Pancreas (tissue), 10 donors: ENCODE measurements around the gene C2orf68. TPM values are rescaled to one million over a fixed set of nuclear protein-coding genes. Genes with fewer than 3 reads are reported as not detected.

ENCODE experiments used
- ATAC-seq, 4 donors: fragments of 200-7000 bp; cut with Tn5 transposase; one replicate each; pipeline versions ENCODE4 v1.8.0 to v1.9.1; 2020; ENCODE audit warnings: mild to moderate bottlenecking in 4 of 4, moderate library complexity in 4 of 4
- DNase-seq, 6 donors: peaks; one replicate each; pipeline ENCODE4 v3.0.0-alpha.2; 2020
- FAIRE-seq: peaks from 2 replicates; lab custom pipeline; 2012; peaks lifted over from hg19 to GRCh38; lab: Jason Lieb, UNC
- H3K27ac ChIP-seq, 4 donors: fragments of 200-600 bp; sonication (generic); 1 replicate in 3 of 4; 2 replicates in 1 of 4; pipeline versions ENCODE4 v1.5.0 to v1.8.0; 2020
- H3K27me3 ChIP-seq, 4 donors: fragments of 200-600 bp; one replicate each; pipeline ENCODE4 v1.8.0; 2021
- H3K36me3 ChIP-seq, 3 donors: fragments of 200-600 bp; sonication (generic) in 1 of 3; one replicate each; pipeline versions ENCODE4 v1.5.0 to v1.8.0; 2020 to 2021
- H3K4me1 ChIP-seq, 3 donors: fragments of 200-600 bp; one replicate each; pipeline ENCODE4 v1.8.0; 2021
- H3K4me3 ChIP-seq, 4 donors: fragments of 200-600 bp; sonication (generic) in 2 of 4; one replicate each; pipeline versions ENCODE4 v1.5.0 to v1.8.0; 2020 to 2021
- H3K9me3 ChIP-seq, 4 donors: fragments of 200-600 bp; one replicate each; pipeline ENCODE4 v1.8.0; 2021
- CTCF ChIP-seq, 4 donors: fragments of 200-600 bp; sonication (generic) in 3 of 4; IDR thresholded peaks; one replicate each; pipeline versions ENCODE4 v1.5.0 to v1.8.0; 2021; ENCODE audit warnings: antibody characterized with exemption in 4 of 4
- WGBS, 2 donors: extraction: QIAGEN DNeasy Blood & Tissue Kit; methylation state at CpG; one replicate each; pipeline ENCODE4 v1.1.7; 2013; 5-methylcytosine and 5-hydroxymethylcytosine counted together
- intact Hi-C, 3 donors: fragments of 100-400 bp; cut with DNase I; formaldehyde crosslinking; loops; one replicate each; pipeline versions ENCODE4 v1.11.1 to v1.14.2; 2022
- polyA plus RNA-seq, 2 donors: library from polyadenylated mRNA; stranded (reverse); fragments of 200-250 nt; gene quantifications; one replicate each; pipeline ENCODE4 v1.2.3, GENCODE V29; 2013
- total RNA-seq, 6 donors: library from RNA; stranded (reverse); fragmentation: NEBNext Ultra II Directional in 4 of 6; extraction: Animal tissue kit (Norgen Biotek cat#: 25700) in 4 of 6; gene quantifications; one replicate each; pipeline versions ENCODE4 v1.2.1 to v1.2.4, GENCODE V29; 2021 to 2023
- donor health status: healthy with polysubstance abuse.
- donor health status: DM: no; HTN: no; CAD: no; lungs with moderate emphysema.
- donor health status: DM: no; HTN: no; CAD: no.
- donor health status: control.
- donor health status: control.
- donor health status: Bipolar disorder and iron deficiency.
- donor health status: DM: yes; HTN: yes; CAD: no.
- donor health status: DM: no; HTN: no; CAD: no.
- donor health status: DM: no; HTN: no; CAD: no.
- donor health status: DM: yes; HTN: yes; CAD: no.

Gene C2orf68
- total and polyA plus RNA-seq, 8 donors = 12.3 to 33.1 (median 15.8) TPM

DNA sequence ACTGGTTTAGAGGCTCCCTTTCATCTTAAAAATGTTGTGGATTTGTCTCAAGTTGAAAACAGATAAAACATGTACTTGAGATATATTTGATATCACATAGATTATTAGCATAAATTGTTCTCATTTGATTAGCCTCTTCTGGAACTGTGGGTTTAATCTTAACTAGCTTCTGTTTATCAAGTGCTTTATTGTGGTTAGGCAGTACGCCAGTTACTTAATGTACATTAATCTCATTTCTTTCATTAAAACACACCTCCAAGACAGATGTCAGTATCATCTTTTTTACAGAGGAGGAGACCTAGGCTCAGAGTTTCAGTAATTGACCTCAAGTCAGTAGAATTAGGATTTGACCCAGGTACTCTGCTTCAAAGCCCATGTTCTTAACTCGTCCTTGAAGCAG, 34.3 kb upstream of the C2orf68 start:
- Histone ChIP-seq H3K27ac (no peak overlapping the region), H3K4me3 (no peak overlapping the region), H3K36me3 (peaks cover 0 to 82% (median 57%) of the 10 kb centered on the region in 3 donors), H3K4me1 (no peaks in the 10 kb centered on the region), H3K27me3 (no peaks in the 10 kb centered on the region), H3K9me3 (no peaks in the 10 kb centered on the region)
- 87 to 92% methylated on average over 2 of the region's 2 CpGs for WGBS, 2 donors
- no peak for DNase-seq
- intact Hi-C loops = no loop called here
- no peak for ATAC-seq
- FAIRE-seq = no peak
- no peak for TF ChIP-seq CTCF (IDR thresholded peaks at IDR 0.05)

- ATAC-seq = no peak
- H3K9me3 ChIP-seq = no peaks in the 10 kb centered on the region
- WGBS, 2 donors = 95% methylated on average over 8 of the region's 8 CpGs
- no peak for TF ChIP-seq CTCF (IDR thresholded peaks at IDR 0.05)
- intact Hi-C loops = no loop called here
- H3K27ac ChIP-seq = no peak overlapping the region
- peaks cover 0 to 94% (median 64%) of the 10 kb centered on the region in 3 donors for H3K36me3 ChIP-seq
- no peak overlapping the region for H3K4me3 ChIP-seq
- peak in 1 of 6 donors; percentile 24 for DNase-seq
- H3K27me3 ChIP-seq = no peaks in the 10 kb centered on the region
- no peak for FAIRE-seq
- no peaks in the 10 kb centered on the region for H3K4me1 ChIP-seq
These were observed 33.0 kb upstream of the C2orf68 start for GRCh38 chr2:85644909-85645308.

DNA sequence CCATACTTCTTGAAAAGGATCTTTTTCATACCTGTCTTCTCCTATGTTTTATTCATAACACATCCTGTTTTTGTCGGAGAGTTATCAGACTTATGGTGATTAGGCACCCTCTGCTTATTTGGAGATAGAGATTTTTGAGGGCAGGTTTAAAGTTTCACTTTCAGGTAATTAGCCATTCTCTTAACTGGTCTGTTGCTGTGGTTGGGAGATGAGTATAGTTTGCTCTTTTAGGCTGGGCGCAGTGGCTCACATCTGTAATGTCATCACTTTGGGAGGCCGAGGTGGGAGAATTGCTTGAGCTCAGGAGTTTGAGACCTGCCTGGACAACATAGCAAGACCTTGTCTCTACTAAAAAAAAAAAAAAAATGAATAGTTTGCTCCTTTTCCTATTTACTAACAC, 30.9 kb upstream of the C2orf68 start:
- H3K36me3 ChIP-seq = peaks cover 0 to 91% (median 53%) of the 10 kb centered on the region in 3 donors
- no peak for DNase-seq

DNA sequence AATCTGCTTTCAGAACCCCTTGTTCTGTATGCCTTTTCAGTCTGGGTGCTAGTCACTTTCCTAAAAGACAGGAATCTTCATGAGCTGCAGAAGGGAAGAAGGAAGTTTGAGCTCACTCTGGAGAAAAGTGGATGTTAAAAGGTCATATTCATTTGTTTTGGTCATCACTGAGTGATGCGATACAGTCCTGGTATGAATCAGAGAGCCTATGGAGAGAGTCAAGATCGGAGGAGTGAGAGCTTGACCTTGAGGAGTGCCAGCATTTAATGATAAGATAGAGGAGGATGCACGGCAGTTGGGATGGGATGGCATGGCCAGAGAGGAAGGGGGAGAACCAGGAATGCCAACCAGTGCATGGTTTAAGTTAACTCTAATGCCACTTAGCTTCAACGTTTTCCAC, 23.8 kb upstream of the C2orf68 start:
- WGBS, 2 donors = 38 to 41% methylated on average over 4 of the region's 4 CpGs
- H3K4me3 ChIP-seq = no peak overlapping the region
- intact Hi-C loops = no loop called here
- H3K36me3 ChIP-seq = peaks cover 0 to 80% (median 15%) of the 10 kb centered on the region in 3 donors
- no peaks in the 10 kb centered on the region for H3K9me3 ChIP-seq
- FAIRE-seq (no peak), ATAC-seq (no peak), DNase-seq (no peak)
- H3K27me3 ChIP-seq = no peaks in the 10 kb centered on the region
- no peak for TF ChIP-seq CTCF (IDR thresholded peaks at IDR 0.05)
- H3K27ac ChIP-seq = no peak overlapping the region
- H3K4me1 ChIP-seq = no peaks in the 10 kb centered on the region

More for the DNA sequence above, 30.9 kb upstream of the C2orf68 start:
- FAIRE-seq = no peak
- 85 to 90% methylated on average over 3 of the region's 3 CpGs for WGBS, 2 donors
- no peak for ATAC-seq
- no peak overlapping the region for H3K27ac ChIP-seq
- H3K9me3 ChIP-seq = no peaks in the 10 kb centered on the region
- H3K27me3 ChIP-seq = no peaks in the 10 kb centered on the region
- intact Hi-C loops = no loop called here
- no peak overlapping the region for H3K4me3 ChIP-seq
- H3K4me1 ChIP-seq = no peaks in the 10 kb centered on the region
- TF ChIP-seq CTCF (IDR thresholded peaks at IDR 0.05) = no peak

- Histone ChIP-seq H3K9me3 (no peaks in the 10 kb centered on the region), H3K4me3 (no peak overlapping the region), H3K27me3 (no peaks in the 10 kb centered on the region), H3K27ac (no peak overlapping the region), H3K36me3 (peaks cover 0 to 77% (median 10%) of the 10 kb centered on the region in 3 donors), H3K4me1 (no peaks in the 10 kb centered on the region)
- WGBS, 2 donors = 88 to 90% methylated on average over 8 of the region's 8 CpGs
- intact Hi-C loops = no loop called here
- DNase-seq = peak in 1 of 6 donors; percentile 11
- no peak for FAIRE-seq
- no peak for ATAC-seq
- no peak for TF ChIP-seq CTCF (IDR thresholded peaks at IDR 0.05)
These were observed 23.1 kb upstream of the C2orf68 start for GRCh38 chr2:85635011-85635410.
